Hepatocyte (in vitro differentiated cells): ENCODE results near the gene IL1RAPL1.

Source experiments
- CTCF ChIP-seq: fragments of 200-600 bp; sonication (generic); IDR thresholded peaks from 2 replicates; pipeline ENCODE4 v1.5.1; 2016; ENCODE audit warnings: antibody characterized with exemption, mild to moderate bottlenecking; ENCODE audit not compliant: poor library complexity
- EZH2 ChIP-seq: fragments of 200-600 bp; sonication (generic); IDR thresholded peaks from 2 replicates; pipeline ENCODE4 v1.6.1; 2016; ENCODE audit warnings: antibody characterized with exemption, mild to moderate bottlenecking, borderline replicate concordance

GRCh38 chrX:29231800-29232199 lies 644.6 kb downstream of the IL1RAPL1 start:
- TF ChIP-seq EZH2 (no peak), CTCF (peak; percentile 47)
